B cell (primary cell): ENCODE data around the gene CCT8L2. TPM values are rescaled to one million over a fixed set of nuclear protein-coding genes. Genes with fewer than 3 reads are reported as not detected.
"Not testable (repeated sequence)": the region's sequence is repeated elsewhere in the genome, so short reads cannot be mapped to it uniquely, and the experiment has no call there.

ENCODE experiments used
- ATAC-seq: fragments of 200-7000 bp; cut with Tn5 transposase; one replicate; pipeline ENCODE4 v1.10.0; 2021; ENCODE audit warnings: low read depth, mild to moderate bottlenecking, moderate number of reproducible peaks, moderate library complexity
- CTCF ChIA-PET: fragments of 350-600 bp; sonication (Branson Sonifier 250); formaldehyde crosslinking; loops from one replicate; lab custom pipeline; 2021; ENCODE audit warnings: antibody characterized with exemption, inconsistent platforms; lab: Charles Lee
- POLR2A ChIA-PET: fragments of 350-600 bp; sonication (Branson Sonifier 250); formaldehyde crosslinking; loops from one replicate; lab custom pipeline; 2021; ENCODE audit warnings: antibody characterized with exemption; lab: Charles Lee
- DNase-seq: peaks from one replicate; pipeline ENCODE4 v3.0.0; 2013
- H2AFZ ChIP-seq: 2 replicates; pipeline ENCODE4 v1.6.1; 2012; ENCODE audit warnings: mild to moderate bottlenecking, low read depth, low read length; ENCODE audit not compliant: insufficient read depth, poor library complexity, severe bottlenecking
- H3K27ac ChIP-seq, 2 donors: 1 replicate in 1 of 2; 2 replicates in 1 of 2; pipeline ENCODE4 v1.5.1; 2012 to 2013; ENCODE audit warnings: low read length in 2 of 2, mild to moderate bottlenecking in 2 of 2, moderate library complexity in 1 of 2
- H3K27me3 ChIP-seq, 4 experiments: fragments of 200-600 bp in 1 of 4; sonication (generic) in 1 of 4; replicated peaks in 1 of 4; 1 replicate in 2 of 4; 2 replicates in 2 of 4; pipeline versions ENCODE4 v1.6.1 to v1.7.0; 2013 to 2016; ENCODE audit warnings: low read length in 3 of 4, mild to moderate bottlenecking in 2 of 4, mixed read lengths in 1 of 4, moderate library complexity in 1 of 4; ENCODE audit not compliant: insufficient read depth in 4 of 4, control insufficient read depth in 3 of 4; ENCODE audit errors: control extremely low read depth in 1 of 4
- H3K36me3 ChIP-seq, 2 experiments: replicated peaks in 1 of 2; 1 replicate in 1 of 2; 2 replicates in 1 of 2; pipeline versions ENCODE4 v1.6.1 to v1.7.1; 2013; ENCODE audit warnings: low read length in 1 of 2; ENCODE audit not compliant: insufficient read depth in 2 of 2, control insufficient read depth in 1 of 2; ENCODE audit errors: control extremely low read depth in 1 of 2, extremely low read depth in 1 of 2
- H3K4me1 ChIP-seq, 2 donors: fragments of 200-600 bp in 1 of 2; sonication (generic) in 1 of 2; 1 replicate in 1 of 2; 2 replicates in 1 of 2; pipeline versions ENCODE4 v1.5.1 to v1.6.1; 2013 to 2017; ENCODE audit warnings: low read length in 2 of 2; ENCODE audit not compliant: control insufficient read depth in 2 of 2, insufficient read depth in 2 of 2
- H3K4me2 ChIP-seq: replicated peaks from 2 replicates; pipeline ENCODE3; 2012; ENCODE audit warnings: mild to moderate bottlenecking, low read depth, low read length; ENCODE audit not compliant: poor library complexity, severe bottlenecking
- H3K4me3 ChIP-seq, 5 experiments: fragments of 200-600 bp in 1 of 5; sonication (generic) in 1 of 5; 1 replicate in 3 of 5; 2 replicates in 2 of 5; pipeline versions ENCODE4 v1.5.1 to v1.7.0; 2011 to 2016; ENCODE audit warnings: low read length in 4 of 5, mild to moderate bottlenecking in 4 of 5, low read depth in 2 of 5, control low read depth in 1 of 5, moderate library complexity in 1 of 5; ENCODE audit not compliant: insufficient read depth in 1 of 5; ENCODE audit errors: control extremely low read depth in 1 of 5, extremely low read depth in 1 of 5
- H3K79me2 ChIP-seq: fragments of 200-600 bp; sonication (generic); one replicate; pipeline ENCODE4 v1.6.0; 2016; ENCODE audit warnings: low read length; ENCODE audit not compliant: control insufficient read depth, insufficient read depth
- H3K9ac ChIP-seq: fragments of 200-600 bp; sonication (generic); 2 replicates; pipeline ENCODE4 v1.6.1; 2017; ENCODE audit warnings: mild to moderate bottlenecking, low read length, moderate library complexity
- H3K9me3 ChIP-seq, 3 donors: one replicate each; pipeline versions ENCODE4 v1.6.1 to v1.7.1; 2013; ENCODE audit warnings: low read length in 2 of 3; ENCODE audit not compliant: control insufficient read depth in 2 of 3, insufficient read depth in 1 of 3; ENCODE audit errors: control extremely low read depth in 1 of 3
- H4K20me1 ChIP-seq: 2 replicates; pipeline ENCODE4 v1.6.0; 2012; ENCODE audit warnings: mild to moderate bottlenecking, low read length; ENCODE audit not compliant: insufficient read depth, control insufficient read depth, poor library complexity, severe bottlenecking
- H3K27ac Mint-ChIP-seq: one replicate; pipeline ENCODE4 v1.8.0; 2021; ENCODE audit warnings: mixed read lengths
- H3K27me3 Mint-ChIP-seq: one replicate; pipeline ENCODE4 v1.8.0; 2021; ENCODE audit warnings: mixed read lengths
- H3K4me1 Mint-ChIP-seq: one replicate; pipeline ENCODE4 v1.8.0; 2021; ENCODE audit warnings: mixed read lengths
- H3K4me3 Mint-ChIP-seq: one replicate; pipeline ENCODE4 v1.8.0; 2021; ENCODE audit warnings: mixed read lengths
- H3K9me3 Mint-ChIP-seq: one replicate; pipeline ENCODE4 v1.8.0; 2022; ENCODE audit warnings: mixed read lengths; ENCODE audit not compliant: insufficient read depth
- EZH2 ChIP-seq: IDR thresholded peaks from 2 replicates; pipeline ENCODE4 v1.6.1; 2012; ENCODE audit warnings: borderline replicate concordance, low read depth, mild to moderate bottlenecking, moderate library complexity, low read length; ENCODE audit not compliant: insufficient read depth, poor library complexity, severe bottlenecking
- WGBS: methylation state at CpG from one replicate; pipeline ENCODE4 v1.1.5; 2013; ENCODE audit warnings: missing lambda C conversion rate; ENCODE audit not compliant: insufficient coverage; 5-methylcytosine and 5-hydroxymethylcytosine counted together
- intact Hi-C: fragments of 100-400 bp; cut with micrococcal nuclease; formaldehyde crosslinking; loops from one replicate; pipeline ENCODE4 v1.10.0; 2022
- polyA plus RNA-seq: library from polyadenylated mRNA; depleted of rRNA; stranded (reverse); fragments of >200 nt; gene quantifications from 2 replicates; pipeline ENCODE4 v1.2.3, GENCODE V29; 2012
- total RNA-seq, 2 donors: library from RNA; stranded (reverse); fragments of 120-200 nt in 1 of 2; gene quantifications; 1 replicate in 1 of 2; 2 replicates in 1 of 2; pipeline versions ENCODE4 v1.2.3 to v1.2.4, GENCODE V29; 2013 to 2022
- TF ChIP-seq, protein P1 (sequence below): fragments of 200-600 bp; IDR thresholded peaks from one replicate; pipeline ENCODE4 v1.8.0; 2022; ENCODE audit warnings: antibody characterized with exemption, mild to moderate bottlenecking

CCT8L2 gene
- total and polyA plus RNA-seq, 2 donors (not counting 1 experiment from before 2014, with no cell fraction given): not detected

- H3K27me3 ChIP-seq, POLR2A ChIA-PET, H4K20me1 ChIP-seq, CTCF ChIA-PET, H3K4me1 ChIP-seq, H3K36me3 ChIP-seq, ATAC-seq, DNase-seq, H3K4me3 Mint-ChIP-seq, H3K9me3 ChIP-seq, H3K4me2 ChIP-seq, H3K9ac ChIP-seq, H2AFZ ChIP-seq, H3K27ac ChIP-seq, H3K79me2 ChIP-seq, H3K9me3 Mint-ChIP-seq, H3K27ac Mint-ChIP-seq, H3K4me3 ChIP-seq, intact Hi-C loops, H3K4me1 Mint-ChIP-seq: not testable (repeated sequence)
- 75% methylated on average over 1 of the region's 5 CpGs for WGBS
- H3K27me3 Mint-ChIP-seq: peaks cover 25% of the 10 kb centered on the region
Measured at GRCh38 chr22:16615606-16616245, 23.1 kb upstream of the CCT8L2 start.

DNA sequence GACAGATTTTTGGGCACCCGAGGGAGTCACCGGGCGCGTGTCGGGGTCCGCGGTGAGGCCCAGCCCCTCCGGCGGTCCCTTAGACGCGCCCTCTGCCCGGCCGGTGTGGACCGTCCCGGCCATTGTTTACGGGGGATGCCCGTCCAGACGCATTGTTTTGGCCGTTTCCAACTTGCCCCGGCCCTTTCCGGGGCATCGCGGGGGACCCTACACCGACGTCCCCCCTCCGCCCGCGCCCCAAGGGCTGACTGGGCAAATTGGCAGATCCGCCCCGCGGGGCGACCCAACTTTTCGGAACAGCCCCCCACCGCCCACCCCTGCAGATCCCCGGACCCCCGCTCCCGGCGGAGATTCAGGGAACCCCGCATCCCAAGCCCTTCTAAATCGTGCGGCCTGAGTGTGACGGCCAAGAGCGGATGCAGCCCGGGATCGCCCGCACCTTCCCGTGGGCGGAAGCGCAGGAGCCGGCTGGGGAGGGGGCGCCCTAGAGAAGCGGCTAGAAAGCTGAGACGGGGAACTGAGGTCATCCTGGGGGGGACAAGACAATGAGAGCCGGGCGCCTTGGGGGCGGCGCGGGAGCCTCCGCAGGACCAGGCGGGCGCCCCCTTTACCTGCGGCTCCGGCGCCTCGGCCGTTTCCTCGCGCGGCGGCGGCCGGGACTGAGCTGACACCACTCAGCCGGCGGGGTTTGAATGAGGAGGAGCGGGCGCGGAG is 17.1 kb upstream of the CCT8L2 start:
- no peaks in the 10 kb centered on the region for H3K79me2 ChIP-seq
- no peak for TF ChIP-seq EZH2
- TF ChIP-seq, protein P1, sequence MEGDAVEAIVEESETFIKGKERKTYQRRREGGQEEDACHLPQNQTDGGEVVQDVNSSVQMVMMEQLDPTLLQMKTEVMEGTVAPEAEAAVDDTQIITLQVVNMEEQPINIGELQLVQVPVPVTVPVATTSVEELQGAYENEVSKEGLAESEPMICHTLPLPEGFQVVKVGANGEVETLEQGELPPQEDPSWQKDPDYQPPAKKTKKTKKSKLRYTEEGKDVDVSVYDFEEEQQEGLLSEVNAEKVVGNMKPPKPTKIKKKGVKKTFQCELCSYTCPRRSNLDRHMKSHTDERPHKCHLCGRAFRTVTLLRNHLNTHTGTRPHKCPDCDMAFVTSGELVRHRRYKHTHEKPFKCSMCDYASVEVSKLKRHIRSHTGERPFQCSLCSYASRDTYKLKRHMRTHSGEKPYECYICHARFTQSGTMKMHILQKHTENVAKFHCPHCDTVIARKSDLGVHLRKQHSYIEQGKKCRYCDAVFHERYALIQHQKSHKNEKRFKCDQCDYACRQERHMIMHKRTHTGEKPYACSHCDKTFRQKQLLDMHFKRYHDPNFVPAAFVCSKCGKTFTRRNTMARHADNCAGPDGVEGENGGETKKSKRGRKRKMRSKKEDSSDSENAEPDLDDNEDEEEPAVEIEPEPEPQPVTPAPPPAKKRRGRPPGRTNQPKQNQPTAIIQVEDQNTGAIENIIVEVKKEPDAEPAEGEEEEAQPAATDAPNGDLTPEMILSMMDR: no peak
- H3K9ac ChIP-seq: no peak overlapping the region
- no peak overlapping the region for H3K27ac ChIP-seq
- no peaks in the 10 kb centered on the region for H4K20me1 ChIP-seq
- ATAC-seq (no peak), DNase-seq (no peak)
- H3K4me1 ChIP-seq: no peaks in the 10 kb centered on the region
- no peaks in the 10 kb centered on the region for H3K36me3 ChIP-seq
- ChIA-PET CTCF (no interaction called here), POLR2A (no interaction called here)
- peaks cover 0 to 8% (median 1%) of the 10 kb centered on the region in 4 experiments for H3K27me3 ChIP-seq
- Mint-ChIP-seq H3K27me3 (peaks cover 36% of the 10 kb centered on the region), H3K4me1 (no peaks in the 10 kb centered on the region), H3K27ac (no peak overlapping the region), H3K9me3 (no peaks in the 10 kb centered on the region), H3K4me3 (no peak overlapping the region)
- H3K4me3 ChIP-seq: no peak overlapping the region
- WGBS: 8% methylated on average over 72 of the region's 77 CpGs
- no peak overlapping the region for H2AFZ ChIP-seq
- peaks cover 0 to 7% (median 0%) of the 10 kb centered on the region in 3 donors for H3K9me3 ChIP-seq
- intact Hi-C loops: no loop called here
- no peak overlapping the region for H3K4me2 ChIP-seq
